Renal cortex interstitium (tissue), 15 donors: ENCODE results near the gene ADCY9. TPM values are rescaled to one million over a fixed set of nuclear protein-coding genes. Genes with fewer than 3 reads are reported as not detected.
A peak's percentile ranks its signal among the peaks of the same experiment; 100 is the strongest.
"Not testable (repeated sequence)": the region's sequence is repeated elsewhere in the genome, so short reads cannot be mapped to it uniquely, and the experiment has no call there.

ENCODE experiments used
- DNase-seq, 11 donors: peaks; one replicate each; pipeline ENCODE4 v3.0.0-alpha.2; 2013; ENCODE audit warnings: low read depth in 9 of 11, low spot score in 4 of 11; ENCODE audit errors: extremely low read depth in 1 of 11
- long read RNA-seq, 16 experiments: transcript quantifications; one replicate each; lab custom pipeline, GENCODE V29; 2026
- polyA plus RNA-seq, 3 donors: library from polyadenylated mRNA; unstranded; fragments of 120-200 nt; gene quantifications; one replicate each; pipeline ENCODE4 v1.2.1, GENCODE V29; 2013; ENCODE audit not compliant: insufficient read length in 3 of 3

Gene ADCY9
- polyA plus RNA-seq, result 10 to 100 TPM in 1 of 3 donors, 1 to 10 TPM in 2; 7.5 to 12.2 (median 9.4) TPM
- long read RNA-seq, donor 1, partial matches to known transcripts, result 0 of 1 reads
- long read RNA-seq, donor 1, other reads (novel, unspliced or antisense), result 0 of 1 reads
- long read RNA-seq, donor 2, result 0 reads
- long read RNA-seq, donor 3, result 0 reads
- long read RNA-seq, donor 4, result 0 reads
- long read RNA-seq, donor 5, result 0 reads
- long read RNA-seq, donor 6, partial matches to known transcripts, result 0 of 2 reads
- long read RNA-seq, donor 6, other reads (novel, unspliced or antisense), result 0 of 2 reads
- long read RNA-seq, donor 7, result 0 reads
- long read RNA-seq, donor 8, result 0 reads
- long read RNA-seq, donor 9, full-length matches to known transcripts, result 1 of 1 reads
- long read RNA-seq, donor 9, partial matches to known transcripts, result 0 of 1 reads
- long read RNA-seq, donor 9, other reads (novel, unspliced or antisense), result 0 of 1 reads
- long read RNA-seq, donor 10, result 0 reads
- long read RNA-seq, donor 11, result 0 reads
- long read RNA-seq, donor 12, result 0 reads
- long read RNA-seq, donor 13, result 0 reads
- long read RNA-seq, donor 14, result 0 reads
- long read RNA-seq, donor 15, result 0 reads
- long read RNA-seq, donor 16, partial matches to known transcripts, result 12 of 13 reads
- long read RNA-seq, donor 16, other reads (novel, unspliced or antisense), result 0 of 13 reads

- DNase-seq, result peak in 8 of 11 donors; percentile 66 to 84 (median 76)
Measured at GRCh38 chr16:4116325-4117249, at the start of gene ADCY9. Gene ADCY9, minus strand, starts transcription at chr16:4116442. Its CDS starts 1,000 bp downstream, at chr16:4115442.

GRCh38 chr16:4160658-4161430 lies 44.6 kb upstream of the ADCY9 start:
- no peak for DNase-seq

- DNase-seq, result no peak
Measured at GRCh38 chr16:4159726-4160125, 43.5 kb upstream of the ADCY9 start.

GRCh38 chr16:4158143-4159093 lies 42.2 kb upstream of the ADCY9 start:
- DNase-seq, result no peak

GRCh38 chr16:4157376-4157825 lies 41.2 kb upstream of the ADCY9 start:
- DNase-seq, result no peak

- DNase-seq, result not testable (repeated sequence)
Measured at GRCh38 chr16:4156503-4156902, 40.3 kb upstream of the ADCY9 start.

- DNase-seq, result not testable (repeated sequence)
Measured at GRCh38 chr16:4153364-4153763, 37.1 kb upstream of the ADCY9 start.

GRCh38 chr16:4152267-4152666 lies 36.0 kb upstream of the ADCY9 start:
- DNase-seq, result no peak

- DNase-seq, result no peak
Measured at GRCh38 chr16:4147236-4147635, 31.0 kb upstream of the ADCY9 start.

- no peak for DNase-seq
Measured at GRCh38 chr16:4142268-4142667, 26.0 kb upstream of the ADCY9 start.

- no peak for DNase-seq
Measured at GRCh38 chr16:4141604-4142003, 25.4 kb upstream of the ADCY9 start.

GRCh38 chr16:4140652-4141051 lies 24.4 kb upstream of the ADCY9 start:
- no peak for DNase-seq

- no peak for DNase-seq
Measured at GRCh38 chr16:4139968-4140367, 23.7 kb upstream of the ADCY9 start.

GRCh38 chr16:4138713-4139112 lies 22.5 kb upstream of the ADCY9 start:
- DNase-seq, result no peak

- no peak for DNase-seq
Measured at GRCh38 chr16:4137438-4137837, 21.2 kb upstream of the ADCY9 start.

- peak in 1 of 11 donors; percentile 39 for DNase-seq
Measured at GRCh38 chr16:4136229-4136813, 20.1 kb upstream of the ADCY9 start.

GRCh38 chr16:4135537-4135936 lies 19.3 kb upstream of the ADCY9 start:
- no peak for DNase-seq
